ENCODE measurements around the gene CDC42. TPM values are rescaled to one million over a fixed set of nuclear protein-coding genes. Genes with fewer than 3 reads are reported as not detected.
"Not testable (repeated sequence)": the region's sequence is repeated elsewhere in the genome, so short reads cannot be mapped to it uniquely, and the experiment has no call there.

Gene CDC42
- 100 to 1,000 TPM; 323 to 425 (median 352) TPM for polyA plus RNA-seq (ENCODE audit: insufficient read depth in 1 of 5, insufficient read length in 5 of 5, low replicate concordance in 1 of 5)
- long read RNA-seq, donor 1, transcript CDC42-202 (7 exons, 2,256 nt) = major isoform, 6 of 198 reads
- long read RNA-seq, donor 1, partial matches to known transcripts = 93 of 198 reads
- long read RNA-seq, donor 1, other reads (novel, unspliced or antisense) = 99 of 198 reads
- long read RNA-seq, donor 2, partial matches to known transcripts = 61 of 134 reads
- long read RNA-seq, donor 2, other reads (novel, unspliced or antisense) = 71 of 134 reads
- long read RNA-seq, donor 3, partial matches to known transcripts = 103 of 164 reads
- long read RNA-seq, donor 3, other reads (novel, unspliced or antisense) = 57 of 164 reads
- long read RNA-seq, donor 4, partial matches to known transcripts = 61 of 109 reads
- long read RNA-seq, donor 4, other reads (novel, unspliced or antisense) = 48 of 109 reads
- long read RNA-seq, donor 5, transcript CDC42-202 (7 exons, 2,256 nt) = major isoform, 6 of 416 reads
- long read RNA-seq, donor 5, partial matches to known transcripts = 272 of 416 reads
- long read RNA-seq, donor 5, other reads (novel, unspliced or antisense) = 138 of 416 reads
- long read RNA-seq, donor 6, partial matches to known transcripts = 84 of 187 reads
- long read RNA-seq, donor 6, other reads (novel, unspliced or antisense) = 101 of 187 reads
- long read RNA-seq, donor 7, partial matches to known transcripts = 73 of 139 reads
- long read RNA-seq, donor 7, other reads (novel, unspliced or antisense) = 65 of 139 reads
- long read RNA-seq, donor 8, partial matches to known transcripts = 18 of 63 reads
- long read RNA-seq, donor 8, other reads (novel, unspliced or antisense) = 44 of 63 reads

- peak; percentile 94 to 96 for DNase-seq
Measured at GRCh38 chr1:22052115-22053016, at the start of gene CDC42. TSS of gene CDC42 (plus strand) at chr1:22052709. CDS start at chr1:22078479, 25,770 bp downstream.

GRCh38 chr1:22002875-22003274 is 49.6 kb upstream of the CDC42 start:
- not testable (repeated sequence) for DNase-seq

- not testable (repeated sequence) for DNase-seq
Measured at GRCh38 chr1:22003959-22004358, 48.5 kb upstream of the CDC42 start.

DNA sequence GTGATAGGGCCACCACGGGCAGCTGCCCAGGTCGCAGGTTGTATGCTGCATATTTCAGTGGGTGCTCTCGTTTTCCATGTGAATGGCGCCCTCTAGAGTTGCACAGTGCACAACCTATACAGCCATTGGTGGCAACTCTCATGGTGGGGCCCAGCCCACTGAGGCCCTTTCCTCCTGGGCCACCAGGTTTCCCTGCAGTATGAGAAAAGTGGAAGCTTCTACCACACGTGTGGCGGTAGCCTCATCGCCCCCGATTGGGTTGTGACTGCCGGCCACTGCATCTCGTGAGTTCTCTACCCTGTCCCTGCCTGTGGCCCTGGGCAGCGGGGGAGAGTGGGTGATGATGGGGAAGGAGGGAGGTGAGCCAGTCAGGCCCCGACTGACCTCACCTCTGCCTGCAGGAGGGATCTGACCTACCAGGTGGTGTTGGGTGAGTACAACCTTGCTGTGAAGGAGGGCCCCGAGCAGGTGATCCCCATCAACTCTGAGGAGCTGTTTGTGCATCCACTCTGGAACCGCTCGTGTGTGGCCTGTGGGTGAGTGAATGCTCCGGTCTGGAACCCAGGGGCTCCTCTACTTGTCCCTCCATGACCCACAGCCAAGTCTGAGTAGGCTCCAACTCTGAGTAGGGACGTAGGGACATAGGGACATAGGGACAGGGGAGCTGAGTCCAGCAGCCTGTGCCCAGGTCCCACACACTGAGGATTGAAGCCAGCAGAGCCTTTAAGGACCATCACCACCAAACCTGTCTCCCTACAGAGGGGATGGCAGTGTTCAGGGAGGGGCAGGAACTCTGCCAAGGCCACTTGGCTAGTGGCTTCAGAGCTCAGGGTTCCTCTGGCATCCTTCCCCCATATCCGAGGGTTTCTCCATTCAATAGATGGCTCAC is 47.0 kb upstream of the CDC42 start:
- DNase-seq = not testable (repeated sequence)

- not testable (repeated sequence) for DNase-seq
Measured at GRCh38 chr1:22006736-22007135, 45.8 kb upstream of the CDC42 start.

DNA sequence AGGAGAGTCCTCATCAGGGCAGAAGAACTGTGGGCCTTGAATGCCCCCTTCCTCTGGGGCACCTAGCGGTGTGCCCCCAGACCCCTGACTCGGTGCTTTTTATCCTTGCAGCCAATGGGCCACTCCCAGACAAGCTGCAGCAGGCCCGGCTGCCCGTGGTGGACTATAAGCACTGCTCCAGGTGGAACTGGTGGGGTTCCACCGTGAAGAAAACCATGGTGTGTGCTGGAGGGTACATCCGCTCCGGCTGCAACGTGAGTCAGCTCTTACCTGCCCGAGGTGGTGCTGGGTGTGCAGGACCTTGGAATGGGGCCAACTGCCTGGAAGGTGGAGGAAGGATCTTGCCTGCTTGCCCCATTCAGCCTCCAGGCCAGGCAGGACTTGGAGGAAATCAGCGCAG is 45.2 kb upstream of the CDC42 start:
- DNase-seq = not testable (repeated sequence)

DNA sequence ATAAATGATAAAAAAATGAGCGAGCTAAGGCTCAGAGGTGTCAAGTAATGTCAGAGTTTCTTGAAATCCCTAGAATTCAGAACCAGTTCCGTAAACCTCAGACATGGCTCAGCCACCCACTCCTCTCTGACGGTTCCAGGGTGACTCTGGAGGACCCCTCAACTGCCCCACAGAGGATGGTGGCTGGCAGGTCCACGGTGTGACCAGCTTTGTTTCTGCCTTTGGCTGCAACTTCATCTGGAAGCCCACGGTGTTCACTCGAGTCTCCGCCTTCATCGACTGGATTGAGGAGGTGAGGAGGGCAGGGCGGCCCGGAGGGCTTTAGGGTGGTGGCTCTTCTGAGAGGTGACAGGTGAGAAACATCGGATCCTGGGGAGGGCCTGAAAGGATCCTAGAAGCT is 42.9 kb upstream of the CDC42 start:
- not testable (repeated sequence) for DNase-seq

- not testable (repeated sequence) for DNase-seq
Measured at GRCh38 chr1:22012752-22013151, 39.8 kb upstream of the CDC42 start.

- not testable (repeated sequence) for DNase-seq
Measured at GRCh38 chr1:22014575-22015206, 37.8 kb upstream of the CDC42 start.

DNA sequence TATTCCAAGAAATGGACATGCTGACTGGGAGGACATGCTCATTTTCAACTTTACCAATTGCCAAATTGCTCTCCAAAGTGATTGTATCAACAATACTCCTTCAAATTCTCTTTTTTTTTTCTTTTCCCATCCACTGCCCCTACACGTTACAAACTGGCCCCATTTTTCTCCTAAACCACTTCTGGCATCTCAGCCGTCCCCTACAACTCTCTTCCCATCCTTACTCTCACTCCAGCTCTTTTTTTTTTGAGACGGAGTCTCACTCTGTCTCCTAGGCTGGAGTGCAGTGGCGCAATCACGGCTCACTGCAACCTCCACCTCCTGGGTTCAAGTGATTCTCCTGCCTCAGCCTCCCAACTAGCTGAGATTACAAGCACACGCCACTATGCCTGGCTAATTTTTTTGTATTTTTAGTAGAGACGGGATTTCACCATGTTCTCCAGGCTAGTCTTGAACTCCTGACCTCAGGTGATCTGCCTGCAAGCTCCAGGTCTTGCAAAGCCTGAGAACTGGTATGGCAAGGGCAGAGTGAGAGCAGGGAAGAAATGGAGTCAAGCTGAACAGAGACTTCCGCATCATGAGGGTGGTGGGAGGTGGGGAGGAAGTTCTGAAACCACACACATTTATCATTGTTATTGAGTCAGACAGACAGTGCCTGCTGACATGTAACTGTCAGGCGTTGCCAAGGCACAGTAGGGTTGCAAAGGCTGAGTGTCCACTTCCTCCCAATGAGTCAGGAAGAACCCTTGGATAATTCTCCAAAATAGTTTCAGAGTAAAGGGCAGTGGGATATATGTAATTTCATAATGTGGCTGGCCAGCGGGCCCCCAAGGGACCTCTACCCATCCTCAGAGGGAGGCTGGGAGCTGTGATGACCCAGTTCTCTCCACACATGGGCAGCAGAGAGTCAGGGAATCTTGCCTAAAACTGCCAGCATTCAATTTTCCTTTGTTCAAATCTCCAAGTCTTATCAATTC is 33.6 kb upstream of the CDC42 start:
- no peak for DNase-seq

DNA sequence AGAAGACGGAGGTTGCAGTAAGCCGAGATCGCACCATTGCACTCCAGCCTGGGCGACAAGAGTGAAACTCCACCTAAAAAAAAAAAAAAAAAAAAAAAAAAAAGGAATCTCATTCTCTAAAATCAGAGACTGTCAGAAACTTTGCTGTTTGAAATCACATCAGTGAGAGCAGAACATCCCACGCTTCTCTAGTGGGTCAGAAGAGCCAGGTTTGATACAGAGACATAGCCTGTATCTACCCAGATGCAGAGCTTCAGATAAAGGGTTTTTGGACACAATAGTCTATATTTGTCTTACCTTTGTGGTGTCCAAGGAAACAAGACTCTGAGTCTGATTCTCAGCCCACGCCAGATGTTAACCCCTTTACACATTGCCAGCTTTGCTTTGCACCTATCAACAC is 31.4 kb upstream of the CDC42 start:
- no peak for DNase-seq

- DNase-seq = peak; percentile 74 to 75
Measured at GRCh38 chr1:22024485-22025367, 27.8 kb upstream of the CDC42 start.

GRCh38 chr1:22025368-22026155 is 26.9 kb upstream of the CDC42 start:
- peak; percentile 82 to 87 for DNase-seq

DNA sequence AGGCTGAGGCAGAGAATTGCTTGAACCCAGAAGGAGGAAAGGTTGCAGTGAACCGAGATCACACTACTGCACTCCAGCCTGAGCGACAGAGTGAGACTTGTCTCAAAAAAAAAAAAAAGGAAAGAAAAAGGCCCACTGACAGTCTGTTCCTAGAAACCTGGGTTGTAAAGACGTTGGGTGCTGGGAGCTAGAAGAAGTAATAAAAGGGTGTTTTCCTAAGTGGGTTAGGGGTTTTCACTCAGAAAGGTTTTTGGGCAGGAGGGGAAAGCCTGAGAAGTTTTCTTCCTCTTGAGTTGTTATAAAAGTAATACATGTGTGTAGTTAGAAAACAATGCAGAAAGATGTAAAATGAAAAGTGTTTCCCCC is 25.6 kb upstream of the CDC42 start:
- no peak for DNase-seq

- DNase-seq = no peak
Measured at GRCh38 chr1:22030057-22030456, 22.5 kb upstream of the CDC42 start.

- DNase-seq = no peak
Measured at GRCh38 chr1:22030473-22030872, 22.0 kb upstream of the CDC42 start.

Measured in right lung (tissue), 10 donors.